Adipocyte (in vitro differentiated cells): ENCODE measurements around the gene PNMA6F.
"Not testable (repeated sequence)": the region's sequence is repeated elsewhere in the genome, so short reads cannot be mapped to it uniquely, and the experiment has no call there.

Experiments
- DNase-seq: peaks from one replicate; pipeline ENCODE4 v3.0.0-alpha.2; 2015; ENCODE audit warnings: low read depth
- H3K27me3 ChIP-seq: replicated peaks from 2 replicates; pipeline ENCODE4 v1.7.0; 2013; ENCODE audit warnings: mild to moderate bottlenecking, low read length, moderate library complexity; ENCODE audit not compliant: control insufficient read depth, insufficient read depth
- H3K36me3 ChIP-seq: 2 replicates; pipeline ENCODE4 v1.7.0; 2013; ENCODE audit warnings: low read length, mild to moderate bottlenecking, moderate library complexity; ENCODE audit not compliant: control insufficient read depth, insufficient read depth, severe bottlenecking
- H3K4me1 ChIP-seq: 2 replicates; pipeline ENCODE4 v1.7.0; 2013; ENCODE audit warnings: mild to moderate bottlenecking, low read length, moderate library complexity; ENCODE audit not compliant: control insufficient read depth, insufficient read depth
- H3K4me3 ChIP-seq: 2 replicates; pipeline ENCODE4 v1.7.0; 2013; ENCODE audit warnings: mild to moderate bottlenecking, low read length, moderate library complexity
- H3K9ac ChIP-seq: 2 replicates; pipeline ENCODE4 v1.7.0; 2013; ENCODE audit warnings: mild to moderate bottlenecking, low read length, moderate library complexity
- H3K9me3 ChIP-seq: 2 replicates; pipeline ENCODE4 v1.7.0; 2013; ENCODE audit warnings: mild to moderate bottlenecking, low read length, moderate library complexity; ENCODE audit not compliant: control insufficient read depth

PNMA6F gene

DNA sequence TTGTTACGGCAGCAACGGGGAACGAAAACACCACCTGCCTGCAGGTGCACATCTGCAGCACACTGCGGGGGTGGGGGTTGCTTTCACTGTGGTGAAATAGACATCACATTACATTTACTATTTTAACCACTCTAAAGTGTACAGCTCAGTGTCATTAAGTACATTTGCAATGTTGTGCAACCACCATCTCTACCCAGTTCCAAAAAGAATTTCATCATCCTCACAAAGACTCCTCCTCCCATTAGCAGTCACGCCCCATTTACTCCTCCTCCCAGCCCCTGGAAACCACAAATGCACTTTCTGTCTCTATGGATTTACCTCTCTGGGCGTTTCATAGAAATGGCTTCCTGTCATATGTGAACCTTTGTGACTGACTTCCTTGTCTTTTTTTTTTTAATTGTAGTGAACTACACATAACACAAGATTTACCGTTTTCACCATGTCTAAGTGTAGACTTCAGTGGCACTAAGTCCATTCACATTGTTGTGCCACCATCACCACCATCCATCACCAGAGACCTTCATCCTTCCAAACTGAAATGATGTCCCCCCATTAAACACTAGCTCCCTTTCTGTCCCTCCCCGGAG is 28.0 kb downstream of the PNMA6F start:
- not testable (repeated sequence) for H3K4me3 ChIP-seq, DNase-seq, H3K4me1 ChIP-seq, H3K36me3 ChIP-seq, H3K9ac ChIP-seq, H3K9me3 ChIP-seq
- H3K27me3 ChIP-seq = peaks cover 30% of the 10 kb centered on the region

DNA sequence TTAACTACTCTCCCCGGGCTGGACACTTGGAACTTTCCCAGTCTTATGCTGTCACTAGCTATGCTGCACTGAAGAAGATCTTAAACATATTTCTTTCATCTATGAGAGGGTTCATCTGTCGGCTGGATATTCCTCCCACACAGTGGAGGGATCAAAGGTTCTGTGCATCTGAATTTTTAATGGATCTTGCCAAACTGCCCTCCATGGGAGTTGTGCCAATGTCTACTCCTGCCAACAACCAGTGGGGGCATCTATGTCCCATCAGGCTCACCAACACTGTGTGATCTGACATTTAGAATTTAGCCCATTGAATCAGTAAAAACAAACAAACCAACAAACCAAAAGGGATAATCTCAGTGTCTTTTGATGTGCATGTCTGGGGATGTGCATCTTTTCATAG is 32.8 kb downstream of the PNMA6F start:
- not testable (repeated sequence) for H3K4me1 ChIP-seq, H3K4me3 ChIP-seq, H3K9ac ChIP-seq, H3K9me3 ChIP-seq, H3K36me3 ChIP-seq, H3K27me3 ChIP-seq, DNase-seq

DNA sequence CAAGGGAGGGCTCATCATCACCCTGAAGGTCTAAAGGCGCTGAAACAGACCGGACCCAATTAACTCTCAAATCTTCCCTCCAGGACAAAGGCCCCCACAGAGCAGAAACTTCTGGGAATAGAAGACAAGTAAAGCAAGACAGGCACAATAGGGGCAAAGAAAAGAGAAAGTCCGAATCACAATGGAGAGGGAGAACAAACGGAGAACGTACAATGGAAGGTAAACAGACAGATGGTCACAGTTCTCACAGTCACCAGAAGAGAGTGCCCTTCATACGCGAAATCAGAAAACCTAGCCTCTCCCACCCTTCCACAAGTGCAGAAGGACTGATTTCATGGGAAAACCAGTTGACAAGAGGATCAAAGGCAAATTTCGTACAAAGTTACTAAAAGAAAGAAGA is 35.9 kb downstream of the PNMA6F start:
- not testable (repeated sequence) for H3K36me3 ChIP-seq, H3K9ac ChIP-seq, DNase-seq, H3K9me3 ChIP-seq, H3K4me3 ChIP-seq, H3K27me3 ChIP-seq, H3K4me1 ChIP-seq

DNA sequence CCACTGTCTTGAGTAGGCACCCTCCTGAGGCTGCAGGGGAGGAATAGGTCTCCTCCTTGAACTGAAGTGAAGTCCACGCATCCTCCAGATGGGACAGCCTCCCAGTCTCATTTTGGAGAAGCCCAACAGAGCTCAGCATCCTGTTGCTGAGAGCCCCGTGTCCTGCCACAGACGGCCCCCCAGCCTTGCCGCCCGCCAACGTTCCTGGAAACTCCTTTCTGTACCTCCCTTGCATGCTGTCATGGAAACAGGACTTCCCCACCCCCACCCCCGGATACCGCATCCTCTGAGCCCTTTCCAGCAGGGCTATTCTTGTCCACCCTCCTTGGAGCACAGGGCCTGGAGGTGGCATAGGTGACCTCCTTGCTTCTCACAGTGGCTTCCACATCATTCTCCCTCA is 37.6 kb downstream of the PNMA6F start:
- H3K4me1 ChIP-seq, H3K4me3 ChIP-seq, H3K9me3 ChIP-seq, DNase-seq, H3K9ac ChIP-seq, H3K36me3 ChIP-seq, H3K27me3 ChIP-seq: not testable (repeated sequence)

DNA sequence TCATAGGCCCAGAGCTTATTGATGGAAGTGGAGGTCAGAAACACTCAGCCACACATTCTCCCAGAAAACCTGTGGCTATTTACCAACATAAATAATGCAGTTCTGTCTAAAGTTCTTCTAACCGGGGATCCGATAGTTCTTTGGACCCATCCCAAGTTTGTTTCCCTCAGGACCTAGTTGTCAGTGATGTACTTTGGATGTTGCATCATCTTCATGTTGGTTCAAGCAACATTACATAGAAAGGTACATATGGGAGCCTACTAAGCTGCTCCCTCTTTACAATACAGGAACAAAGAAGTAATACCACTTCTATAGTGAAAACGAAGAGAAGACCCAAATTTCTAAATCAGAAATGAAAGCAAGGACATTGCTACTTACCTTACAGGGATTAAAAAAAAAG is 39.8 kb downstream of the PNMA6F start:
- H3K4me3 ChIP-seq, H3K9me3 ChIP-seq, H3K4me1 ChIP-seq, H3K36me3 ChIP-seq, H3K9ac ChIP-seq, H3K27me3 ChIP-seq, DNase-seq: not testable (repeated sequence)

DNA sequence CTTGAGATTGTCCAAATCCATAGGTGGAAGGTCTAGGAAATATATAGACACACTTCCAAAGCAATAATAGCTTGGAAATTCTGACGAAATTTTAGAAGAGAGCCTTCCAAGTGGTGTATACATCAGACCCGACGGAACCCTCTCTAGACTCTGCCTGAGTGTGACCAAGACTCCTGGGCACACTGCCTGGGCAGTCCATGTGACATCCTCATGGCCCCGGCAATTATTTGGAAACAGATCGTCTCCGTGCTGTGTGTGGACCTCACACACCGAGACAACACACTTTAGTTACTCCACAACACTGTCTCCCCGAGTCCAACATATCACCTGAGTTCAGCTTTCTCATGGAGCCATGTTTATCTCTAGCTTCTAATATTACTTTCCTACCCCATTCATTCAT is 42.3 kb downstream of the PNMA6F start:
- not testable (repeated sequence) for H3K4me1 ChIP-seq, H3K9ac ChIP-seq, H3K36me3 ChIP-seq, DNase-seq, H3K27me3 ChIP-seq, H3K9me3 ChIP-seq, H3K4me3 ChIP-seq

DNA sequence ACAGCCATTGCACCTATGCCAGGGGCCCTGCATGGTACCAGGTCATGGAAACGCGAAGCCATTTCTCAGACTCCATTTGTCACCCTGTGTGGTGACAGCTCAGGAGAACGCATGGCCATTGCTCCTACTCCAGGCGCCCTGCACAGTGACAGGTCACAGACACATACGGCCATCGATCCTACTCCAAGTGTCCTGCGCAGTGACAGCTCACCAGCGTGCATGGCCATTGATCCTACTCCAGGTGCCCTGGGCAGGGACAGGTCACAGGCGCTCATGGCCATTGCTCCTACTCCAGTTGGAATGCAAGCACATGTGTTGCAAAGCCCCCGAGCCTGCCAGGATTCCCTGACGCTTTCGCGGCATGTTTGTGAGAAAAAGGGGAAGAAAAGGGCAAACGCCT is 45.5 kb downstream of the PNMA6F start:
- H3K4me3 ChIP-seq, H3K27me3 ChIP-seq, DNase-seq, H3K36me3 ChIP-seq, H3K9me3 ChIP-seq, H3K4me1 ChIP-seq, H3K9ac ChIP-seq: not testable (repeated sequence)

DNA sequence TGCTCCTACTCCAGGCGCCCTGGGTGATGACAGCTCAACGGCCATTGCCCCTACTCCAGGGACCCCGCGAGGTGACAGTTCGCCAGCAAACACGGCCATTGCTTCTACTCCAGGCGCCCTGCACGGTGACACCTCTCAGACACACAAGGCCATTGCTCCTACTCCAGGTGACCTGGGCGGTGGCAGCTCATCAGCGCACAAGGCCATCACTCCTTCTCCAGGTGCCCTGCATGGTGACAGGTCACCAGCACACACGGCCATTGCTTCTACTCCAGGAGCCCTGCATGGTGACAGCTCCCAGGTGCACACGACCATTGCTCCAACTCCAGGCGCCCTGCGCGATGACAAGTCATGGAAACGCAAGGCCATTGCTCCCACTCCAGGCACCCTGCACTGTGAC is 46.1 kb downstream of the PNMA6F start:
- not testable (repeated sequence) for H3K36me3 ChIP-seq, DNase-seq, H3K4me1 ChIP-seq, H3K9me3 ChIP-seq, H3K27me3 ChIP-seq, H3K9ac ChIP-seq, H3K4me3 ChIP-seq

DNA sequence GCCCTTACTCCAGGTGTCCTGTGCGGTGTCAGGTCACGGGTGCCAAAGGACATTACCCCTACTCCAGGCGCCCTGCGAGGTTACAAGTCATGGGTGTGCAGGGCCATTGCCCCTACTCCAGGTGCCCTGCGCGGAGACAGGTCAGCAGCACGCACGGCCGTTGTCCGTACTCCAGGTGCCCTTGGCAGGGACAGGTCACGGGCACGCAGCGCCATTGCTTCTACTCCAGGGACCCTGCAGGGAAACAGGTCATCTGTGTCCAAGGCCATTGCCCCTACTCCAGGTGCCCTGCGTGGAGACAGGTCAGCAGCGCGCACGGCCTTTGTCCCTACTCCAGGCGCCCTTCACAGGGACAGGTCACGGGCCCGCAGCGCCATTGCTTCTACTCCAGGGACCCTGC is 49.0 kb downstream of the PNMA6F start:
- H3K9ac ChIP-seq, H3K9me3 ChIP-seq, H3K4me1 ChIP-seq, DNase-seq, H3K36me3 ChIP-seq, H3K27me3 ChIP-seq, H3K4me3 ChIP-seq: not testable (repeated sequence)

DNA sequence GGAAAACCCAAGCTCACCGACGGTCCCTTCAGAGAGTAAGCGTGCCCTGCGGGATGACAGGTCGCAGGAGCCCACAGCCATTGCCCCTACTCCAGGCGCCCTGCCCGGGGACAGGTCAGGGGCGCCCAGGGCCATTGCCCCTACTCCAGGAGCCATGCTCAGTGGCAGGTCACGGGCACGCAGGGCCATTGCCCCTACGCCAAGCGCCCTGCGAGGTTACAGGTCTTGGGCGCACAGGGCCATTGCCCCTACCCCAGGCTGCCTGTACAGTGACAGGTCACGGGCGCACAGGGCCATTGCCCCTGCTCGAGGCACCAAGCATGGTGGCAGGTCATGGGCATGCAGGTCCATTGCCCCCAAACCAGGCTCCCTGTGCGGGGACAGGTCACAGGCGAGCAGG is 49.5 kb downstream of the PNMA6F start:
- H3K4me1 ChIP-seq, H3K4me3 ChIP-seq, H3K27me3 ChIP-seq, H3K36me3 ChIP-seq, H3K9me3 ChIP-seq, H3K9ac ChIP-seq, DNase-seq: not testable (repeated sequence)
